Stimulated activated CD8-positive, alpha-beta memory T cell treated with anti-CD3 and anti-CD28 coated beads, Interleukin-2, amount 100 ng/mL, for 48 hours (primary cell): ENCODE measurements around the gene ELAVL4.

Experiments used
- DNase-seq, 2 donors: peaks; one replicate each; pipeline ENCODE4 v3.0.0-alpha.2; 2020; ENCODE audit warnings: low read depth in 2 of 2

Gene ELAVL4

GRCh38 chr1:50108497-50109059 lies at the start of gene ELAVL4:
Gene ELAVL4, plus strand, starts transcription at chr1:50108920. Its CDS starts 270 bp downstream, at chr1:50109190.
- no peak for DNase-seq

- DNase-seq = no peak
These were observed 48.4 kb upstream of the ELAVL4 start for GRCh38 chr1:50060279-50060678.

- DNase-seq = no peak
These were observed 41.9 kb upstream of the ELAVL4 start for GRCh38 chr1:50066806-50067205.

- DNase-seq = no peak
These were observed 33.8 kb upstream of the ELAVL4 start for GRCh38 chr1:50074931-50075330.

- DNase-seq = no peak
These were observed 31.4 kb upstream of the ELAVL4 start for GRCh38 chr1:50077273-50077672.

GRCh38 chr1:50080904-50081586 lies 27.7 kb upstream of the ELAVL4 start:
- no peak for DNase-seq

GRCh38 chr1:50084389-50084788 lies 24.3 kb upstream of the ELAVL4 start:
- DNase-seq = no peak

- DNase-seq = no peak
These were observed 17.7 kb upstream of the ELAVL4 start for GRCh38 chr1:50091068-50091467.

GRCh38 chr1:50095716-50096115 lies 13.0 kb upstream of the ELAVL4 start:
- DNase-seq = no peak

GRCh38 chr1:50097021-50097679 lies 11.6 kb upstream of the ELAVL4 start:
- no peak for DNase-seq

GRCh38 chr1:50097791-50098190 lies 10.9 kb upstream of the ELAVL4 start:
- no peak for DNase-seq

- DNase-seq = no peak
These were observed 10.1 kb upstream of the ELAVL4 start for GRCh38 chr1:50098591-50099021.

- DNase-seq = no peak
These were observed 9.1 kb upstream of the ELAVL4 start for GRCh38 chr1:50099654-50100053.

GRCh38 chr1:50103615-50104081 lies 5.1 kb upstream of the ELAVL4 start:
- no peak for DNase-seq

GRCh38 chr1:50105433-50105832 lies 3.3 kb upstream of the ELAVL4 start:
- no peak for DNase-seq

- no peak for DNase-seq
These were observed 2.5 kb upstream of the ELAVL4 start for GRCh38 chr1:50106095-50106761.

- no peak for DNase-seq
These were observed 396 bp downstream of the ELAVL4 start for GRCh38 chr1:50109116-50109515.

- no peak for DNase-seq
These were observed 941 bp downstream of the ELAVL4 start for GRCh38 chr1:50109647-50110075.

- no peak for DNase-seq
These were observed 1.4 kb downstream of the ELAVL4 start for GRCh38 chr1:50110151-50110550.

- no peak for DNase-seq
These were observed 1.9 kb downstream of the ELAVL4 start for GRCh38 chr1:50110656-50111055.

- no peak for DNase-seq
These were observed 2.8 kb downstream of the ELAVL4 start for GRCh38 chr1:50111503-50111902.

GRCh38 chr1:50112193-50112592 lies 3.5 kb downstream of the ELAVL4 start:
- DNase-seq = no peak
